ENCODE measurements around the gene HAAO.

- no peak for TF ChIP-seq CTCF (IDR thresholded peaks at IDR 0.05)
- no peak for TF ChIP-seq POLR2A (IDR thresholded peaks at IDR 0.05)
These were observed 2.1 kb upstream of the HAAO start for GRCh38 chr2:42794271-42795046.

Measured in ovary (tissue), 3 donors.